Progenitor cell of endocrine pancreas (in vitro differentiated cells): Measurements from ENCODE around the gene MAP3K20. TPM values are rescaled to one million over a fixed set of nuclear protein-coding genes. Genes with fewer than 3 reads are reported as not detected.
"Not testable (repeated sequence)": the region's sequence is repeated elsewhere in the genome, so short reads cannot be mapped to it uniquely, and the experiment has no call there.

Experiments used
- DNase-seq: peaks from one replicate; pipeline ENCODE4 v3.0.0; 2021; ENCODE audit warnings: low spot score; ENCODE audit not compliant: unreplicated experiment
- H3K27ac Mint-ChIP-seq: 2 replicates; pipeline ENCODE4 v1.8.0; 2021; ENCODE audit warnings: mild to moderate bottlenecking, moderate library complexity, mixed read lengths
- H3K27me3 Mint-ChIP-seq: 2 replicates; pipeline ENCODE4 v1.8.0; 2021; ENCODE audit warnings: mixed read lengths
- H3K36me3 Mint-ChIP-seq: 2 replicates; pipeline ENCODE4 v1.8.0; 2022; ENCODE audit warnings: mixed read lengths; ENCODE audit not compliant: insufficient read depth
- H3K4me1 Mint-ChIP-seq: 2 replicates; pipeline ENCODE4 v1.8.0; 2021; ENCODE audit warnings: low read depth, mixed read lengths
- H3K4me3 Mint-ChIP-seq: 2 replicates; pipeline ENCODE4 v1.8.0; 2021; ENCODE audit warnings: low read depth, mild to moderate bottlenecking, moderate library complexity, mixed read lengths
- H3K9me3 Mint-ChIP-seq: 2 replicates; pipeline ENCODE4 v1.8.0; 2021; ENCODE audit warnings: low read depth, mixed read lengths
- total RNA-seq: library from RNA; stranded (reverse); gene quantifications from 2 replicates; pipeline ENCODE4 v1.2.1, GENCODE V29; 2021
- TF ChIP-seq, protein P1 (sequence below): fragments of 200-600 bp; sonication (generic); IDR thresholded peaks from one replicate; pipeline ENCODE4 v1.5.0; 2021; ENCODE audit warnings: antibody characterized with exemption, mild to moderate bottlenecking; ENCODE audit not compliant: unreplicated experiment

MAP3K20 gene
- total RNA-seq, 1 donor from 2014 or later = 19.0 TPM

DNA sequence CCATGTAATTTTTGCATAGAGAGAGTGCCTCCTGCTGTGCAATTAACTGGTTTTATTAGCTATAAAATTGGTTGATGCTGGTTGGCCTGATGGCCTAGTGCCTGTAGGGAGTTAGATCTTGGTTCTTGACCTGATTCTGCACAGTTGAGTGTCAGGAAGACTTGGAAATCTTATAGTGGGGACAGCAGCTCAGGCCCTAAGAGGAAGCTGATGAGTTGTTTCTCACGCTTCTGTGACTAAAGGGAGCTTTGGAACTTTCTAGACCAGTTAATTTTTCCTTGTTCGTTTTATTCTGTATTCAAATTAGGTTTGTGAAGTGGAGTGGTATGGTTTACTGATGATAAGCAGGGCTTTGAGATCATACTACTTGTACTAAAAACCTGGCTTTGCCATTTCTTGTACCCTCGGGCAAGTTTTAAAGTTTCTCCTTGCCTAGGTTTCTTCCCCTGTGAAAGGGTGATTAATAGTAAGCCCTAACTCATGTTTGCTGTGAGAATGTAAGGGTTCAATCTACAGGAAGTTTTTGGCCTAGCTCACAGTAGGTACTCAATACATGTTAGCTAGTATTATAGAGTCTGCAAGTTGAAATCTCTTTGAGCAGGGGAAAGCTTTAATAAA, 82.1 kb downstream of the MAP3K20 start:
- no peak overlapping the region for H3K27ac Mint-ChIP-seq
- H3K27me3 Mint-ChIP-seq = no peaks in the 10 kb centered on the region
- no peak overlapping the region for H3K4me3 Mint-ChIP-seq
- DNase-seq = no peak
- H3K36me3 Mint-ChIP-seq = peaks cover 10% of the 10 kb centered on the region
- peaks cover 18% of the 10 kb centered on the region for H3K9me3 Mint-ChIP-seq
- TF ChIP-seq, protein P1, sequence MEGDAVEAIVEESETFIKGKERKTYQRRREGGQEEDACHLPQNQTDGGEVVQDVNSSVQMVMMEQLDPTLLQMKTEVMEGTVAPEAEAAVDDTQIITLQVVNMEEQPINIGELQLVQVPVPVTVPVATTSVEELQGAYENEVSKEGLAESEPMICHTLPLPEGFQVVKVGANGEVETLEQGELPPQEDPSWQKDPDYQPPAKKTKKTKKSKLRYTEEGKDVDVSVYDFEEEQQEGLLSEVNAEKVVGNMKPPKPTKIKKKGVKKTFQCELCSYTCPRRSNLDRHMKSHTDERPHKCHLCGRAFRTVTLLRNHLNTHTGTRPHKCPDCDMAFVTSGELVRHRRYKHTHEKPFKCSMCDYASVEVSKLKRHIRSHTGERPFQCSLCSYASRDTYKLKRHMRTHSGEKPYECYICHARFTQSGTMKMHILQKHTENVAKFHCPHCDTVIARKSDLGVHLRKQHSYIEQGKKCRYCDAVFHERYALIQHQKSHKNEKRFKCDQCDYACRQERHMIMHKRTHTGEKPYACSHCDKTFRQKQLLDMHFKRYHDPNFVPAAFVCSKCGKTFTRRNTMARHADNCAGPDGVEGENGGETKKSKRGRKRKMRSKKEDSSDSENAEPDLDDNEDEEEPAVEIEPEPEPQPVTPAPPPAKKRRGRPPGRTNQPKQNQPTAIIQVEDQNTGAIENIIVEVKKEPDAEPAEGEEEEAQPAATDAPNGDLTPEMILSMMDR = no peak
- H3K4me1 Mint-ChIP-seq = peaks cover 13% of the 10 kb centered on the region

DNA sequence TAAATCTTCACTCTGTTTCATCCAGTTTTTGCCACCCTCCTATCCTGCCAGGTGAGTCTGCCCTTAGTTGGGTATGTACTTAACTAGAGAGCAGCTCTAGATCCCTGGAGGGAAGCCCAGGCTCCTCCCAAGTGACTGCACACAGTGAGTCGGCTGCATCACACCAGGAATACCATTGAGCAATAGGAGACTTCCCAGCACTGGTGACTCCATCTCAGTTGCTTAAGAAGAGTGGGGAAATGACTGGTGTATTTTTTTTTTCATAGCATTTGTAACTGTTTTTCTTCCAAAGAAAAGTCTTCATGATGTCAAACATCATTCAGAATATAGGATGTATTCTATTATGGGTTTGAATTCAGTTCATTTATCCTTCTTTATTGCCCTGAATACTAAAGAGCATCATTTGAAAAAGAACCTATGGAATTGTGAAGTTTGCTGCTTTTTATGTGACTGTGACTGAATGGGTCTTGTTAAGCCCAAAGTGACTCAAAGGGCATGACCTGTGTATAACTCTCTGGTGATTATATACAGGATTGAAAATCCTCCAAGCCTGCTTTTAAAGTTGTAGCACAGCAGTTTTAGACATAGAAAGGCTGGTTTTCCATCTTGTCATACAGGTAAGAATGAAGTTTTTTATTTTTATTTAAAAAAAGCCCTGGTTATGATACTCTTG, 84.3 kb downstream of the MAP3K20 start:
- no peak overlapping the region for H3K27ac Mint-ChIP-seq
- H3K36me3 Mint-ChIP-seq = peaks cover 15% of the 10 kb centered on the region
- no peaks in the 10 kb centered on the region for H3K27me3 Mint-ChIP-seq
- H3K4me1 Mint-ChIP-seq = peaks cover 17% of the 10 kb centered on the region
- no peak overlapping the region for H3K4me3 Mint-ChIP-seq
- DNase-seq = no peak
- H3K9me3 Mint-ChIP-seq = peaks cover 22% of the 10 kb centered on the region
- TF ChIP-seq, protein P1 = no peak

DNA sequence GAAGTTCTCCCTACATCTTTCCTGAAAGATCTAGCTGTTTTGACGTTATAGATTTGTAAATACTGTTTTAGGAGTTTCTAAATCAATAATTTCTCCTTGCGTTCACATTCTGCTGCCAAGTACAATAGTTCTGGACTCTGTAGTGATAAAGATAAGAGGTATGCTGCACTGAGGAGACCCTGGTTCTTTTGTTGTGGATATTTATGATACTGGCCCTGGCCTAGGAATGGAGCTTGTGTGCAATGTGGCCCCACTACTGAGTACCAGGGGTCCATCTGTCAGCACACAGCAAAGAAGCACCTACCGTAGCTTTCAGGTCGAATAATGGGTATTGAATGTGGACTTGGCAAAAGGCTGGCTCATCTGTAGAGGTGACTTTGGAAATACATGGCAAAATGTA, 85.0 kb downstream of the MAP3K20 start:
- TF ChIP-seq, protein P1 = no peak
- Mint-ChIP-seq H3K9me3 (peaks cover 17% of the 10 kb centered on the region), H3K27me3 (no peaks in the 10 kb centered on the region), H3K4me3 (no peak overlapping the region), H3K27ac (no peak overlapping the region), H3K36me3 (peaks cover 12% of the 10 kb centered on the region), H3K4me1 (peaks cover 17% of the 10 kb centered on the region)
- DNase-seq = no peak

DNA sequence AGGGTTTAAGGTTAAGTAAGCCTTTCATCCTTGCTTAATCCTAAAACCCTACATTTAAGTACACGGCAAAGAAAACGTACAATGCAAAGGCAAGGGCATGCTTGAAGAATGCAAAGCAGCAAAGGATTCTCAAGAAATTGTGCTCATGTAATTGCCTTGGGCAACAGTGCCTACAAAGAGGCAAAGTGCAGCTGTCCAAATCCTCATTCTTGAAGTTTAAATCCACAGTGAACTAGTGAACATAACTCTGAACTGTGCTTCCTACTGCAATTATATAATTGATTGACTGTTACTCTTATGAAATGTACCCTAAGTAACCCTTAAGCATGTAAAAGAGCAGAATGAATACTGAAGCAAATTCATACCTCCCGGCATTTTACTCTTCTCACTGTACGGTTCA, 85.4 kb downstream of the MAP3K20 start:
- no peak overlapping the region for H3K27ac Mint-ChIP-seq
- peaks cover 10% of the 10 kb centered on the region for H3K36me3 Mint-ChIP-seq
- H3K9me3 Mint-ChIP-seq = peaks cover 12% of the 10 kb centered on the region
- H3K4me1 Mint-ChIP-seq = peaks cover 17% of the 10 kb centered on the region
- DNase-seq = no peak
- no peaks in the 10 kb centered on the region for H3K27me3 Mint-ChIP-seq
- H3K4me3 Mint-ChIP-seq = no peak overlapping the region
- TF ChIP-seq, protein P1 = no peak

DNA sequence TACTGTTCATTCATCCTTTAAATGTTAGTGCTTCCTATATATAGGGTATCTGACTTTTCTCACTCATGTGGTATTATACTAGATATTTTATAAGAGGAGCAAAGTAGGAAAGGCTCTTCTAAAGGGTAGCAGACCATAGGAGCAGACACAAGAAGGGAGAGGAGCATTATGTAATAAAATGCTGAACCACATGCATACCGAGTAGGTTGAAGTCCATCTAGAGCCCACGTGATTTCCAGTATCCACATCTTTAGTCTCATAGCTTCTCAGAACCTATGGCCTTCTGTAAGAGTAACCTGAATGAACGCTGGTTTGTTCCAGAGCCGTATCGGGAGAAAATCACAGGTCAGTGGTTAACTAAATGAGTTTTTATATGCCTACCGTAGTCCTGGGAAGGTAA, 85.9 kb downstream of the MAP3K20 start:
- peaks cover 7% of the 10 kb centered on the region for H3K36me3 Mint-ChIP-seq
- H3K4me1 Mint-ChIP-seq = peaks cover 17% of the 10 kb centered on the region
- TF ChIP-seq, protein P1 = no peak
- no peak for DNase-seq
- H3K27ac Mint-ChIP-seq = no peak overlapping the region
- H3K27me3 Mint-ChIP-seq = no peaks in the 10 kb centered on the region
- H3K9me3 Mint-ChIP-seq = peaks cover 10% of the 10 kb centered on the region
- H3K4me3 Mint-ChIP-seq = no peak overlapping the region

DNA sequence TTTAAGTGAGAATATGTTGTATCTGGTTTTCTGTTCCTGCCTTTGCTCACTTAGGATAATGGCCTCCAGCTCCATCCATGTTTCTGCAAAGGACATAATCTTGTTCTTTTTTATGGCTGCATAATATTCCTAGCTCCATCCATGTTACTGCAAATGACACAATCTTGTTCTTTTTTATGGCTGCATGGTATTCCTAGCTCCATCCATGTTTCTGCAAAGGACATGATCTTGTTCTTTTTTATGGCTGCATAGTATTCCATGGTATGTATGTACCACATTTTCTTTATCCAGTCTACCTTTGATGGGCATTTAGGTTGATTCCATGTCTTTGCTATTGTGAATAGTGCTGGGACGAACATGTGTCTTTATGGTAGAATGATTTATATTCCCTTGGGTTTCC, 87.7 kb downstream of the MAP3K20 start:
- H3K9me3 Mint-ChIP-seq, H3K4me3 Mint-ChIP-seq, H3K36me3 Mint-ChIP-seq, H3K27ac Mint-ChIP-seq, DNase-seq, H3K27me3 Mint-ChIP-seq: not testable (repeated sequence)
- peaks cover 23% of the 10 kb centered on the region for H3K4me1 Mint-ChIP-seq
